Sigmoid colon (tissue), 4 donors: ENCODE data around the gene ARHGAP1.

Experiments used
- CTCF ChIP-seq, 4 experiments: fragments of 450-650 bp in 3 of 4; fragments of 200-600 bp in 1 of 4; IDR thresholded peaks; one replicate each; pipeline ENCODE4 v1.5.1; 2016 to 2019; ENCODE audit warnings: antibody characterized with exemption in 4 of 4, mild to moderate bottlenecking in 3 of 4, moderate library complexity in 2 of 4
- POLR2AphosphoS5 ChIP-seq, 4 donors: sonication (generic); formaldehyde crosslinking; IDR thresholded peaks; one replicate each; pipeline ENCODE4 v1.6.1; 2017; ENCODE audit warnings: antibody characterized with exemption in 4 of 4

GRCh38 chr11:46643531-46643930 is 56.9 kb downstream of the ARHGAP1 start:
- TF ChIP-seq CTCF (IDR thresholded peaks at IDR 0.05) (no peak), POLR2AphosphoS5 (IDR thresholded peaks at IDR 0.05) (no peak)
